CD4-positive, alpha-beta T cell treated with Interleukin-17A for 1 hour (primary cell): Measurements from ENCODE around the gene PTX4.
"Not testable (repeated sequence)": the region's sequence is repeated elsewhere in the genome, so short reads cannot be mapped to it uniquely, and the experiment has no call there.

Source experiments
- DNase-seq: peaks from one replicate; pipeline ENCODE4 v3.0.0-alpha.2; 2020

The PTX4 gene

DNA sequence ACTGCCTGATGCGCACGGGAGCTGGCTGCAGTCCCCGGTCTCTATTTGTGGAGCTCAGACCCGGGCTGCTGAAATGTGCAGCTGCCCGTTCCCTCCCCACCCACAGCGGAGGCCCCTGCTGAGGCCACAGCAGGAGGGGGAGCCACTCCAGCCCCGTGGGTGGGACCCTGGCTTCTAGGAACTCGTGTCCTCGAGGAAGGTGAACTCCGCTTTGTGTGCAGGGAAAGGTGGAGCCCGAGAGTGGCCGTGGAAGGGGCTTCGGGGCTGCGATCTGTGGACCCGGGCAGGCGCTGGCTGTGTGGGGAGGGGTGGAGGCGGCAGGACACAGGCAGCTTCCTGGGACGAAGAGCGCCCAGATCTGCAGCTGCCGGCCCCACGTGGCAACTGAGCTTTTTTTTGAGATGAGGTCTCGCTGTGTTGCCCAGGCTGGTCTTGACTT, 47.3 kb downstream of the PTX4 start:
- DNase-seq = no peak

DNA sequence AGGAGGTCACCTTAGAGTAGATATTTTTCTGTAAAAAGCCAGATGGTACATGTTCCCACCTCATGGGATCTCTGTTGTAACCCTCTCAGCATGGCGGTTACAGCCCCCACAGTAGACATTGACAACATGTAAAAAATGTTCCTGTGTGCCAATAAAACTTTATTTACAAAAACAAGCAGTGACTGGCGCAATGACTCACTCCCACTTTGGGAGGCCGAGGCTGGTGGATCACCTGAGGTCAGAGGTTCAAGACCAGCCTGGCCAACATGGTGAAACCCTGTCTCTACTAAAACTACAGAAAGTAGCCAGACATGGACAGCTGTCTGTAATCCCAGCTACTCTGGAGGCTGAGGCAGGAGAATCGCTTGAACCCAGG, 49.1 kb downstream of the PTX4 start:
- DNase-seq = not testable (repeated sequence)

DNA sequence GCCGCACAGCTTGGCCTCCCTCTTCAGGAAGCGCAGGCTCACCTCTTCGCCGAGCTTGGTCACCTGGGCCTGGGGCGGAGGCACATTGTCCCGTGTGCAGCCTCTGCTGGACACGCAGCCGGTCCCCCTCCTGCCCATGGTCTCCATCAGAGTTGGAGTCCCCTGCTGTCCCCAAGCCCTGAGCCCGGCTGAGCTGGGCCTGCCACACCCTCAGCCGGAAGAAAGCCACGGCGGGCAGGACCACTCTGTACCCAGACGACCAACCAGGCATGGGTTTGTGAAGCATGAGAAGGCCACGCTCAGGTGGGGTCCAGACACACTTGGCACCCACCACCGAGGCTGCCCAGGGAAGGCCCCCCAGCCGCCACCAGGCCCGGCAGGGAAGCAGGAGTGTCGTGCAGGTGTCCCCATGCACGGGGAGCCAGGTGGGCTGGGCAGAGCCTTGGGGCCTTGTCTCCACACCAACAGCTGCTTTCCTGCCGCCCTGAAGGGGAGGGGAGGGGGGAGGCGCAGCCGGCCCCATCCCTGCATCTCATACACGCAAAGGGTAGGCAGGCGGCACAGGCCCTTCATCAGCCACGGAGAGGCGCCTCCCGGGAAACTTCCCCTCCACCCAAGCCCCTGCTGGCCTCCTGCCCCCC, 49.6 kb downstream of the PTX4 start:
- no peak for DNase-seq

DNA sequence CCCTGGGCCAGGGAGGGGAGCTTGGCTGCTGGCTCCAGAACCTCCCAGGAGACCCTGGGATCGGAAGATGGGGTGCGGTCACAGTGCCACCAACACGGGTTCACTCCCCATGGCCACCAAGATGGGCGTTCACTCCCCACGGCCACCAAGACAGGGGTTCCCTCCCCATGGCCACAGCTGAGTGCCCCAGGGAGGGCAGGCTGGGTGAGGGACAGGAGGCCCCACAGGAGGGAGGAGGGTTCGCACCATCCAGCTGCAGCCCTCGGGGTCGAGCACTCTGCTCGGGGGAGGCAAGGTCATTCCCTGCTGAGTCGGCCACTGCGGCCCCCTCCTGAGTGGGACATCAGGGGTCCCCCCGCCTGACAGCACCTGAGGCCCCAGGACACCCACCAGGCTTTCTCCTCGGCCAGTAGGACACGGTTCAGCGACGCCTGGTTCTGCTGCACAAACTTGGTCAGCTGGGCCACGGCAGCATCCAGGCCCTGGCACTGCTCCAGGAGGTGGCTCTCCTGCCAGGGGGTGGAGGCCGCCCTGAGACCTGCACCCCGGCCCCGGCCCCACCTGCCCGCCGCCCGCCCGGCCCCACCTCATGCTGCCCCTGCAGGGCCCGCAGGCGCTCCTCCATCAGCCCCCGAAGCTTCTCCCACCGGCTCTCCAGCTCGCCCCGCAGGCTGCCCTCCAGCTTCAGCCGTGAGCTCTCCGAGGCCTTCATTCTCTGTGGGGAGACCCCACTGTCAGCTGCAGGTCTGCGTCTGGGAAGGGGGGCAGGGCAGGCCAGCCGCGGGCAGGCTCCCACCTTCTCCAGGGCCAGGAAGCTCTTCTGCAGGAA, 50.3 kb downstream of the PTX4 start:
- DNase-seq = no peak

DNA sequence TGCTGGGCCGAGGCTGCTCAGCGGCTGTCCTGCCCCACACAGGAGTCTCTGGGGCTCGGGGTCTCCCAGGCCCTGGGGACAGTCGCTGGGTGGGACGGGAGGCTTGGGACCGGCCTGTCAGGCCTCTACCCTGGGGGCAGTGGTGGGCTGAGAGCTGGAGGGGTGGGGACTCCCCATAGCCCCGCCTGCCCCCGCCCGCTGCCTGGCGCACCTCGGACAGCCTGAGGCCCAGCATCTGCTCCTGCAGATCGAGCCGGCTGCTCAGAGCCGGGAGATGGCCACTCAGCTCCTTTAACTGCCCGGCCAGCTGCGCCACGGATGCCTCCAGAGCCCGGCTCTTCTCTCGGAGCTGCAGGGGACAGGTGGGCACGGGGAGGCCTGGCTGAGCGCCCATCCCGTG, 51.1 kb downstream of the PTX4 start:
- no peak for DNase-seq

DNA sequence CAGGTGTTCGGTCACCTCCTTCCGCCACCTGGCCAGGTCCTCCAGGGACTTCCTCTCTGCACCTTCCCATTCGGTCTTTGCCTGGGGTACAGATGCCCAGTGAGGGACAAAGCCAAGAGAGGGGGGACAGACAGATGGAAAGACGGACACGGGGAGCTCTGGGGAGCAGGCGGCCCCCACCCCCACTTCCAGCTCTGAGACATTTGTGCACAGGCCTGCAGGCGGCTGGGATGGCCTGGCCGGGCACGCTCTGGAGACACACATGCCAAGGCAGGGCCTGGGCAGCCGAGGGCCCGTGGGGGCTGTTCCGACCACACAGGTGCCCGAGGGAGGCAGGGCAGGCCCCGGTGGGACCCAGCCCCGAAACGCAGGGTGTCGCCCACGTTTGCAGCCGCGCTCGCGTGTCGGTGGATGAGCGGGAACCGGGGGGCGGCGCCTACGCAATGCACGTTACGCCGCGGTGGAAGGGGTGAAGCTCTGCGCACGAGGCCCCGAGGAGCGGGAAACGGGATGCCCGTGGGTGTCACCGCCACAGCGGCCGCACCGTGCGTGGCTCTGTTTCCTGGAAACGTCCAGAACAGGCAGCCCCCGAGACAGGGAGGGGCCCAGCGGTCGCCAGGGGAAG, 51.9 kb downstream of the PTX4 start:
- DNase-seq = no peak

DNA sequence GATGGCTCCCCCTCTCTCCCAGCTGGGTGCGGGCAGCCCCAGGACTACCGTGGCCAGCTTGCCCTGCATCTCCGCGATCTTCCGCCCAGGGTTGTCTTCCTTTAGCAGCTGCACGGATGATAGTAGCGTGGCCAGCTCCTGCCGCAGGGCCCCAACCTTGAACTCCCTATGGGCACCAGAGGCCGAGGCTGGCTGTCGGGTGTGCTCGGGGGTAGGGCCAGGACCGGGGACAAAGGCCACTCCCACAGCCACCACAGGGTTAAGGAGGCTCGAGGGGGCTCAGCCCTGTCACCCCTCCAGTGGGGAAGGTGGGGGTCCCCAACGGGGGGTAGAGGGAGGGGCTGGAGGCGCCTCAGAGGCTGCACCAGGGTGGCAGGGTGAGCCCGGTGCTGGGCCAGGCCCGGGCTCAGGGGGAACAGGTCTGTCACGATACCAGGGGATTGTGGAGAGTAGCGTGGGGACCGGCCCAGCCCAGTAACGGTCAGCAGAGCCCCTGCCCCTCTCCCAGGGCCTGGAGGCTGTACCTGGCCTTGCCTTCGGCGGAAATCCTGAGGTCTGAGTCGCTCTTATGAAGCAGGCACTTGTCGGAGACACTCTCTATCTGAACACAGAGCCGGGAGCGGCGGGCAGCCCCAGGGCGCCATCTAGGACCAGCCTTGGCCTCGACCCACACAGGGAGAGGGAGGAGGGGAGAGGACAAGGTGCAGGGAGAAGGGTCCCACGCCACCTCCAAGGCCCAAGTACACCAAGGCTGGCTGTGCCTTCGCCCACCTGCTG, 52.6 kb downstream of the PTX4 start:
- no peak for DNase-seq
